Measurements from ENCODE around the gene HTR1D.
"Not testable (repeated sequence)": the region's sequence is repeated elsewhere in the genome, so short reads cannot be mapped to it uniquely, and the experiment has no call there.

The HTR1D gene

GRCh38 chr1:23216771-23217420, 406 bp downstream of the HTR1D start:
- DNase-seq (ENCODE audit: low spot score), result peak; percentile 69

GRCh38 chr1:23215751-23216449, 1.4 kb downstream of the HTR1D start:
- peak; percentile 31 for DNase-seq (ENCODE audit: low spot score)

- no peak for DNase-seq (ENCODE audit: low spot score)
These were observed 2.0 kb downstream of the HTR1D start for GRCh38 chr1:23215291-23215690.

- no peak for DNase-seq (ENCODE audit: low spot score)
These were observed 2.7 kb downstream of the HTR1D start for GRCh38 chr1:23214640-23215039.

- DNase-seq (ENCODE audit: low spot score), result no peak
These were observed 5.3 kb downstream of the HTR1D start for GRCh38 chr1:23211955-23212354.

- no peak for DNase-seq (ENCODE audit: low spot score)
These were observed 6.3 kb downstream of the HTR1D start for GRCh38 chr1:23210963-23211362.

GRCh38 chr1:23210351-23210785, 6.9 kb downstream of the HTR1D start:
- DNase-seq (ENCODE audit: low spot score), result no peak

GRCh38 chr1:23209770-23210169, 7.5 kb downstream of the HTR1D start:
- DNase-seq (ENCODE audit: low spot score), result no peak

GRCh38 chr1:23208527-23208926, 8.8 kb downstream of the HTR1D start:
- DNase-seq (ENCODE audit: low spot score), result no peak

- DNase-seq (ENCODE audit: low spot score), result not testable (repeated sequence)
These were observed 9.6 kb downstream of the HTR1D start for GRCh38 chr1:23207733-23208132.

GRCh38 chr1:23202263-23202749, 15.0 kb downstream of the HTR1D start:
- DNase-seq (ENCODE audit: low spot score), result no peak

GRCh38 chr1:23200883-23201282, 16.4 kb downstream of the HTR1D start:
- no peak for DNase-seq (ENCODE audit: low spot score)

- no peak for DNase-seq (ENCODE audit: low spot score)
These were observed 18.9 kb downstream of the HTR1D start for GRCh38 chr1:23198373-23198772.

GRCh38 chr1:23196627-23197328, 20.5 kb downstream of the HTR1D start:
- no peak for DNase-seq (ENCODE audit: low spot score)

- DNase-seq (ENCODE audit: low spot score), result no peak
These were observed 22.9 kb downstream of the HTR1D start for GRCh38 chr1:23194119-23194984.

- DNase-seq (ENCODE audit: low spot score), result no peak
These were observed 23.7 kb downstream of the HTR1D start for GRCh38 chr1:23193391-23194118.

GRCh38 chr1:23191199-23191598, 26.1 kb downstream of the HTR1D start:
- DNase-seq (ENCODE audit: low spot score), result no peak

- DNase-seq (ENCODE audit: low spot score), result not testable (repeated sequence)
These were observed 28.3 kb downstream of the HTR1D start for GRCh38 chr1:23188936-23189452.

GRCh38 chr1:23188434-23188884, 28.8 kb downstream of the HTR1D start:
- no peak for DNase-seq (ENCODE audit: low spot score)

GRCh38 chr1:23187637-23188036, 29.7 kb downstream of the HTR1D start:
- DNase-seq (ENCODE audit: low spot score), result no peak

GRCh38 chr1:23185381-23185780, 31.9 kb downstream of the HTR1D start:
- no peak for DNase-seq (ENCODE audit: low spot score)

All from HuH-7 (cell line).